Measurements from ENCODE around the gene RAB30. TPM values are rescaled to one million over a fixed set of nuclear protein-coding genes. Genes with fewer than 3 reads are reported as not detected.
"Not testable (repeated sequence)": the region's sequence is repeated elsewhere in the genome, so short reads cannot be mapped to it uniquely, and the experiment has no call there.

The RAB30 gene
- total RNA-seq, 1 donor from 2014 or later, result 12.5 TPM

- Histone ChIP-seq H3K4me3 (no peak overlapping the region), H3K27me3 (no peaks in the 10 kb centered on the region), H3K27ac (no peak overlapping the region), H3K9me3 (no peaks in the 10 kb centered on the region), H3K36me3 (no peaks in the 10 kb centered on the region), H3K4me1 (peaks cover 16% of the 10 kb centered on the region)
- TF ChIP-seq CTCF (IDR thresholded peaks at IDR 0.05), result no peak
- no peak for ATAC-seq
- intact Hi-C loops (cut with DNase I), result no loop called here
- no peak for DNase-seq
Observed at GRCh38 chr11:83011333-83012167, 60.1 kb downstream of the RAB30 start.

GRCh38 chr11:83009999-83010398, 61.7 kb downstream of the RAB30 start:
- Histone ChIP-seq H3K9me3 (no peaks in the 10 kb centered on the region), H3K27me3 (no peaks in the 10 kb centered on the region), H3K4me3 (no peak overlapping the region), H3K36me3 (no peaks in the 10 kb centered on the region), H3K27ac (no peak overlapping the region), H3K4me1 (peaks cover 16% of the 10 kb centered on the region)
- intact Hi-C loops (cut with DNase I), result no loop called here
- DNase-seq, result no peak
- TF ChIP-seq CTCF (IDR thresholded peaks at IDR 0.05), result no peak
- ATAC-seq, result no peak

- DNase-seq; intact Hi-C loops (cut with DNase I): not testable (repeated sequence)
Observed at GRCh38 chr11:83009136-83009535, 62.6 kb downstream of the RAB30 start.

GRCh38 chr11:83008581-83008923, 63.1 kb downstream of the RAB30 start:
- H3K4me3 ChIP-seq, result no peak overlapping the region
- peak; percentile 27 for ATAC-seq
- intact Hi-C loops (cut with DNase I), result no loop called here
- H3K4me1 ChIP-seq, result peaks cover 16% of the 10 kb centered on the region
- H3K9me3 ChIP-seq, result no peaks in the 10 kb centered on the region
- no peak for TF ChIP-seq CTCF (IDR thresholded peaks at IDR 0.05)
- H3K27me3 ChIP-seq, result no peaks in the 10 kb centered on the region
- H3K36me3 ChIP-seq, result no peaks in the 10 kb centered on the region
- no peak for DNase-seq
- no peak overlapping the region for H3K27ac ChIP-seq

More at GRCh38 chr11:83009136-83009535, 62.6 kb downstream of the RAB30 start:
- ATAC-seq, H3K4me3 ChIP-seq, H3K9me3 ChIP-seq, H3K27ac ChIP-seq, H3K27me3 ChIP-seq, H3K36me3 ChIP-seq: not testable (repeated sequence)
- peaks cover 16% of the 10 kb centered on the region for H3K4me1 ChIP-seq

GRCh38 chr11:83007909-83008580, 63.7 kb downstream of the RAB30 start:
- ATAC-seq (peak; percentile 89), DNase-seq (peak; percentile 67)
- Histone ChIP-seq H3K27ac (peak overlapping the region; percentile 56), H3K4me3 (no peak overlapping the region), H3K36me3 (no peaks in the 10 kb centered on the region), H3K9me3 (no peaks in the 10 kb centered on the region), H3K27me3 (no peaks in the 10 kb centered on the region), H3K4me1 (peaks cover 16% of the 10 kb centered on the region)
- intact Hi-C loops (cut with DNase I), result no loop called here
- TF ChIP-seq CTCF (IDR thresholded peaks at IDR 0.05), result no peak

- Histone ChIP-seq H3K9me3 (no peaks in the 10 kb centered on the region), H3K4me1 (peaks cover 16% of the 10 kb centered on the region), H3K36me3 (no peaks in the 10 kb centered on the region), H3K27ac (peak overlapping the region; percentile 39), H3K4me3 (no peak overlapping the region), H3K27me3 (no peaks in the 10 kb centered on the region)
- ATAC-seq (no peak), DNase-seq (no peak)
- TF ChIP-seq CTCF (IDR thresholded peaks at IDR 0.05), result no peak
- intact Hi-C loops (cut with DNase I), result no loop called here
Observed at GRCh38 chr11:83007477-83007876, 64.2 kb downstream of the RAB30 start.
